ENCODE measurements around the gene PRX. TPM values are rescaled to one million over a fixed set of nuclear protein-coding genes. Genes with fewer than 3 reads are reported as not detected.

PRX gene
- total and polyA plus RNA-seq, 2 of the 13 experiments (the other 11 are each of a cell fraction or from before 2014, with no cell fraction given), result 0.66 TPM

DNA sequence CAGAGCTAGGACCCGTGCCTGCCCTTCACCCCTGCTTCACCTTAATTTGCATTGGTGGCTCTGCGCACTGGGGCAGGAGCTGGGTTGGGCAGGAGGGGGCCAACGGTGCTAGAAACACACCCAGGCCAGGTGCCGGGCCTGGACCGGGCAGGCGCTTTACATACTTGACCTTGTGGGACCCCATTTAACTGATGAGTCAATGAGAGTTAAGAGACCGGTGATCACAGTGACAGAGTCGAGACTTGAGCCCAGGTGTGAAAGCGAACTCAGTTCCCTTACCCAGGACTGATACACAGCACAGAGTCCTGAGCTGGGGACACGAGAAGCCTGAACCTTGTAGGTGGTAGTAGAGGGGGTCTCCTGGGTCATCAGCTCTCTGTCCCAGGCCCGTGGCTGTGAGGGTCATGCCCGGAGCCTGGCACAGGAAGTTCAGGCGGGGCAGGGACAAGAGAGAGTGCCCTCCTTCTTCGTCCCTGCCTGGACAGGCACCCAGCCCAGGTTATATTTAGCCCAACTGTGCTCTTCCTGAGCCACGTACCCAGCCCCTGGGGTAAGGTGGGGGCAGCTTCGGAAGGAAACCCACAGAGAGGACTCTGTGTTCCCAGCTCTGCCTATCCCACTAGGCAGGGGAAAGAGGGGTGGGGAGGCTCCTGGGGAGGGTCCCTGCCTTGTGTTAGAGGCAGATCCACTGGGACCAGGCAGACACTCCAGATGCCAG is 1.9 kb downstream of the PRX start:
- peaks cover 45% of the 10 kb centered on the region for H3K4me1 ChIP-seq (ENCODE audit: insufficient read depth, low read length)
- WGBS (ENCODE audit: low lambda C conversion rate), result 2% methylated on average over 9 of the region's 16 CpGs
- no peaks in the 10 kb centered on the region for H3K79me2 ChIP-seq (ENCODE audit: insufficient read depth, low read length)
- BruUV-seq (replicated peaks), result no TSS peak
- peak overlapping the region; percentile 21 for H3K4me2 ChIP-seq (ENCODE audit: low read depth, low read length)
- H4K20me1 ChIP-seq (ENCODE audit: insufficient read depth, low read length), result no peaks in the 10 kb centered on the region
- H3K27me3 ChIP-seq (ENCODE audit: control insufficient read depth in 1 of 2, insufficient read depth in 2 of 2, low read length in 2 of 2), result peaks cover 2 to 27% of the 10 kb centered on the region in 2 experiments; a peak in 3 of 5 replicates
- no peak overlapping the region for H2AFZ ChIP-seq (ENCODE audit: low read length)
- POLR2A ChIA-PET, result interaction anchor here (3.6 kb wide), 1 partner anchor 10 kb away, joined by 14 read pairs; no protein-coding TSS in a partner anchor
- H3K9ac ChIP-seq (ENCODE audit: insufficient read depth, low read depth, low read length), result 0 out of 2 replicates have a peak overlapping the region, but pooled peaks have one; percentile 1
- in situ Hi-C loops (cut with HindIII; ENCODE audit: extremely low pct_ligation_motif_present, low pct_unique_long_range_greater_than_20kb), result no loop called here
- no peak for TF ChIP-seq STAG1 (CRISPR knock-in tag; IDR thresholded peaks at IDR 0.05)
- TF ChIP-seq, protein P1, sequence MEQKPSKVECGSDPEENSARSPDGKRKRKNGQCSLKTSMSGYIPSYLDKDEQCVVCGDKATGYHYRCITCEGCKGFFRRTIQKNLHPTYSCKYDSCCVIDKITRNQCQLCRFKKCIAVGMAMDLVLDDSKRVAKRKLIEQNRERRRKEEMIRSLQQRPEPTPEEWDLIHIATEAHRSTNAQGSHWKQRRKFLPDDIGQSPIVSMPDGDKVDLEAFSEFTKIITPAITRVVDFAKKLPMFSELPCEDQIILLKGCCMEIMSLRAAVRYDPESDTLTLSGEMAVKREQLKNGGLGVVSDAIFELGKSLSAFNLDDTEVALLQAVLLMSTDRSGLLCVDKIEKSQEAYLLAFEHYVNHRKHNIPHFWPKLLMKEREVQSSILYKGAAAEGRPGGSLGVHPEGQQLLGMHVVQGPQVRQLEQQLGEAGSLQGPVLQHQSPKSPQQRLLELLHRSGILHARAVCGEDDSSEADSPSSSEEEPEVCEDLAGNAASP (CRISPR knock-in tag; IDR thresholded peaks at IDR 0.05; ENCODE audit: borderline replicate concordance), result peak; percentile 16; the same call in 1 of the 2 replicates
- DNase-seq (ENCODE audit: low spot score) (no peak), ATAC-seq (peak; percentile 42), FAIRE-seq (no peak)
- no peaks in the 10 kb centered on the region for H3K9me3 ChIP-seq (ENCODE audit: low read length)
- CTCF ChIA-PET (ENCODE audit: low intra/inter-chr PET ratio, low total read pairs), result no interaction called here
- H3K36me3 ChIP-seq (replicated peaks in 1 of 2; ENCODE audit: control insufficient read depth in 1 of 2, insufficient read depth in 2 of 2, low read length in 2 of 2), result no peaks in the 10 kb centered on the region
- no peak overlapping the region; a peak in 1 of 6 replicates for H3K4me3 ChIP-seq (replicated peaks in 1 of 3; ENCODE audit: insufficient read depth in 1 of 3, low read depth in 2 of 3, low read length in 3 of 3)
- H3K27ac ChIP-seq (ENCODE audit: extremely low read length, insufficient read depth, low read length), result no peak overlapping the region
- intact Hi-C loops (cut with micrococcal nuclease; ENCODE audit: unreplicated experiment), result no loop called here

DNA sequence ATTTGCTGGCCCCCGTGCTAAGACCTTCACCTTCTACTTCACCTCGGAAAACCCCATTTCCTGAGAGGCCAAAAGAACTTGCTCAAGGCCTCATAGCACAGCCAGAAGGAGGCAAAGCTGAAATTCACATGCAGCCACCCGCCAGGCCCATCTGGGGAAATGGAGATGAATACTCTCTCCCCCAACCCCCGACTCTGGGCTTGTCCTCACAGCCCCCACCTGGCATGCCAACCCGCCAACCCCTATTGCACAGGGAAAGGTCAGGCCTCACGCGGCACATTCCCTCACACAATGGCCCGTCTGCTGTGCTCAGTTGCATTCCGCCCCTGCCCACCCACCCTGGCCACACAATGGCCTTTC is 3.2 kb downstream of the PRX start:
- Histone ChIP-seq H3K27me3 (ENCODE audit: control insufficient read depth in 1 of 2, insufficient read depth in 2 of 2, low read length in 2 of 2) (peaks cover 2 to 27% of the 10 kb centered on the region in 2 experiments; a peak in 3 of 5 replicates), H3K9ac (ENCODE audit: insufficient read depth, low read depth, low read length) (no peak overlapping the region), H3K4me3 (replicated peaks in 1 of 3; ENCODE audit: insufficient read depth in 1 of 3, low read depth in 2 of 3, low read length in 3 of 3) (no peak overlapping the region), H3K4me1 (ENCODE audit: insufficient read depth, low read length) (peaks cover 37% of the 10 kb centered on the region), H4K20me1 (ENCODE audit: insufficient read depth, low read length) (no peaks in the 10 kb centered on the region), H2AFZ (ENCODE audit: low read length) (no peak overlapping the region), H3K4me2 (ENCODE audit: low read depth, low read length) (no peak overlapping the region), H3K36me3 (replicated peaks in 1 of 2; ENCODE audit: control insufficient read depth in 1 of 2, insufficient read depth in 2 of 2, low read length in 2 of 2) (no peaks in the 10 kb centered on the region), H3K27ac (ENCODE audit: extremely low read length, insufficient read depth, low read length) (no peak overlapping the region), H3K9me3 (ENCODE audit: low read length) (no peaks in the 10 kb centered on the region), H3K79me2 (ENCODE audit: insufficient read depth, low read length) (no peaks in the 10 kb centered on the region)
- POLR2A ChIA-PET, result interaction anchor here (3.6 kb wide), 1 partner anchor 11 kb away, joined by 14 read pairs; no protein-coding TSS in a partner anchor
- in situ Hi-C loops (cut with HindIII; ENCODE audit: extremely low pct_ligation_motif_present, low pct_unique_long_range_greater_than_20kb), result no loop called here
- FAIRE-seq (no peak), ATAC-seq (no peak), DNase-seq (ENCODE audit: low spot score) (no peak)
- intact Hi-C loops (cut with micrococcal nuclease; ENCODE audit: unreplicated experiment), result no loop called here
- BruUV-seq (replicated peaks), result no TSS peak
- TF ChIP-seq, protein P2, sequence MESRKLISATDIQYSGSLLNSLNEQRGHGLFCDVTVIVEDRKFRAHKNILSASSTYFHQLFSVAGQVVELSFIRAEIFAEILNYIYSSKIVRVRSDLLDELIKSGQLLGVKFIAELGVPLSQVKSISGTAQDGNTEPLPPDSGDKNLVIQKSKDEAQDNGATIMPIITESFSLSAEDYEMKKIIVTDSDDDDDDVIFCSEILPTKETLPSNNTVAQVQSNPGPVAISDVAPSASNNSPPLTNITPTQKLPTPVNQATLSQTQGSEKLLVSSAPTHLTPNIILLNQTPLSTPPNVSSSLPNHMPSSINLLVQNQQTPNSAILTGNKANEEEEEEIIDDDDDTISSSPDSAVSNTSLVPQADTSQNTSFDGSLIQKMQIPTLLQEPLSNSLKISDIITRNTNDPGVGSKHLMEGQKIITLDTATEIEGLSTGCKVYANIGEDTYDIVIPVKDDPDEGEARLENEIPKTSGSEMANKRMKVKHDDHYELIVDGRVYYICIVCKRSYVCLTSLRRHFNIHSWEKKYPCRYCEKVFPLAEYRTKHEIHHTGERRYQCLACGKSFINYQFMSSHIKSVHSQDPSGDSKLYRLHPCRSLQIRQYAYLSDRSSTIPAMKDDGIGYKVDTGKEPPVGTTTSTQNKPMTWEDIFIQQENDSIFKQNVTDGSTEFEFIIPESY (CRISPR knock-in tag; IDR thresholded peaks at IDR 0.05), result peak; percentile 27; the same call in 1 of the 2 replicates
- TF ChIP-seq ZSCAN29 (CRISPR knock-in tag; conservative IDR thresholded peaks at IDR 0.05), result no peak
- TF ChIP-seq ZNF672 (CRISPR knock-in tag; IDR thresholded peaks at IDR 0.05), result no peak
- TF ChIP-seq ZNF775 (CRISPR knock-in tag; IDR thresholded peaks at IDR 0.05; ENCODE audit: borderline replicate concordance), result no peak
- TF ChIP-seq ELF4 (CRISPR knock-in tag; IDR thresholded peaks at IDR 0.05; ENCODE audit: borderline replicate concordance), result no peak
- 18% methylated on average over 3 of the region's 9 CpGs for WGBS (ENCODE audit: low lambda C conversion rate)
- CTCF ChIA-PET (ENCODE audit: low intra/inter-chr PET ratio, low total read pairs), result no interaction called here

All from HepG2 (cell line).